22Rv1 (cell line): ENCODE results near the gene ARHGAP42.

Source experiments
- ZFX ChIP-seq: fragments of 450-650 bp; IDR thresholded peaks from 2 replicates; pipeline ENCODE4 v1.6.1; 2017; ENCODE audit warnings: antibody characterized with exemption, borderline replicate concordance
- TF ChIP-seq, protein P1 (sequence below): fragments of 450-650 bp; IDR thresholded peaks from 2 replicates; pipeline ENCODE4 v1.5.1; 2017; ENCODE audit warnings: mild to moderate bottlenecking

DNA sequence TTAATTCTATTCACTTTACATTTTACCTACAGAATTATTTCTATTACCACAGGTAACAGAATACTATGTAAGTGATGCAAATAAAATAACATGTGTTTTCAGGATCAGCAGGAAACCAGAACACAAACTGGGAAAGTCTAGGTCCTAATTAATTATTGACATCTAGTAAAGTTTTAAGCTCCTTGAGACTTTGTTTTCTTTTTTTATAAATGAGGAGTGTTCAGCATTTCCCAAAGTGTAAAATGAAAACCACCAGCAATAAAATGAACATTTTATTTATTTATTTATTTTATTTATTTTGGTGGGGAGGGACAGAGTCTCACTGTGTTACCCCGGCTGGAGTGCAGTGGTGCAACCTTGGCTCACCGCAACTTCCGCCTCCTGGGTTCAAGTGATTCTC lies 123.6 kb downstream of the ARHGAP42 start:
- TF ChIP-seq ZFX: no peak
- TF ChIP-seq, protein P1, sequence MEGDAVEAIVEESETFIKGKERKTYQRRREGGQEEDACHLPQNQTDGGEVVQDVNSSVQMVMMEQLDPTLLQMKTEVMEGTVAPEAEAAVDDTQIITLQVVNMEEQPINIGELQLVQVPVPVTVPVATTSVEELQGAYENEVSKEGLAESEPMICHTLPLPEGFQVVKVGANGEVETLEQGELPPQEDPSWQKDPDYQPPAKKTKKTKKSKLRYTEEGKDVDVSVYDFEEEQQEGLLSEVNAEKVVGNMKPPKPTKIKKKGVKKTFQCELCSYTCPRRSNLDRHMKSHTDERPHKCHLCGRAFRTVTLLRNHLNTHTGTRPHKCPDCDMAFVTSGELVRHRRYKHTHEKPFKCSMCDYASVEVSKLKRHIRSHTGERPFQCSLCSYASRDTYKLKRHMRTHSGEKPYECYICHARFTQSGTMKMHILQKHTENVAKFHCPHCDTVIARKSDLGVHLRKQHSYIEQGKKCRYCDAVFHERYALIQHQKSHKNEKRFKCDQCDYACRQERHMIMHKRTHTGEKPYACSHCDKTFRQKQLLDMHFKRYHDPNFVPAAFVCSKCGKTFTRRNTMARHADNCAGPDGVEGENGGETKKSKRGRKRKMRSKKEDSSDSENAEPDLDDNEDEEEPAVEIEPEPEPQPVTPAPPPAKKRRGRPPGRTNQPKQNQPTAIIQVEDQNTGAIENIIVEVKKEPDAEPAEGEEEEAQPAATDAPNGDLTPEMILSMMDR: no peak
